Measurements from ENCODE around the gene TREX2. TPM values are rescaled to one million over a fixed set of nuclear protein-coding genes. Genes with fewer than 3 reads are reported as not detected.
"Not testable (repeated sequence)": the region's sequence is repeated elsewhere in the genome, so short reads cannot be mapped to it uniquely, and the experiment has no call there.

The TREX2 gene
- total RNA-seq, 1 donor = 1.2 TPM

DNA sequence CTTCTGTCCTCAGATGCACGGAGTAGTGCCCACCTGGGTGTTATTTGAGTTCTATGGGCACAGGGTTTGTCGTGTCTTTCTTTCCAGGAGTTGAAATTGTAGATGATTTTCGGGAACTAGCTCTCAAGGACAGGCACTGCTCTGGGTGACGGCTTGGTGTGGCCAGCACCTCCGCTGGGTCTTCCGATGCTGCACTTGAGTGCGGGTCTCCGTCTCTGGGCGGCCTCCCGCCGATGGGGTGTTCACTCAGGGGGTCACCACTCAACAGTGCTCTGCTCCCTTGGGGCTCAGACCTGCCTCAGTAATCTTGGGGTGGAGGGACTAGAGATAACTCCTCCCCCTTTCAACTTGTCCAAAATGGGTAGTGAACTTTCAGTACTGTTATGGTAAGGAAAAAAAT lies 32.1 kb downstream of the TREX2 start:
- Histone ChIP-seq H3K27me3 (ENCODE audit: insufficient read depth, low read length) (no peaks in the 10 kb centered on the region), H3K9me3 (ENCODE audit: low read depth, low read length) (no peaks in the 10 kb centered on the region), H3K4me3 (ENCODE audit: low read length) (no peak overlapping the region), H3K4me1 (ENCODE audit: insufficient read depth, low read length) (peaks cover 17% of the 10 kb centered on the region)

- peaks cover 17% of the 10 kb centered on the region for H3K4me1 ChIP-seq (ENCODE audit: insufficient read depth, low read length)
- no peak overlapping the region for H3K4me3 ChIP-seq (ENCODE audit: low read length)
- H3K27me3 ChIP-seq (ENCODE audit: insufficient read depth, low read length) = no peaks in the 10 kb centered on the region
- no peaks in the 10 kb centered on the region for H3K9me3 ChIP-seq (ENCODE audit: low read depth, low read length)
Observed at GRCh38 chrX:153412746-153413720, 32.8 kb downstream of the TREX2 start.

DNA sequence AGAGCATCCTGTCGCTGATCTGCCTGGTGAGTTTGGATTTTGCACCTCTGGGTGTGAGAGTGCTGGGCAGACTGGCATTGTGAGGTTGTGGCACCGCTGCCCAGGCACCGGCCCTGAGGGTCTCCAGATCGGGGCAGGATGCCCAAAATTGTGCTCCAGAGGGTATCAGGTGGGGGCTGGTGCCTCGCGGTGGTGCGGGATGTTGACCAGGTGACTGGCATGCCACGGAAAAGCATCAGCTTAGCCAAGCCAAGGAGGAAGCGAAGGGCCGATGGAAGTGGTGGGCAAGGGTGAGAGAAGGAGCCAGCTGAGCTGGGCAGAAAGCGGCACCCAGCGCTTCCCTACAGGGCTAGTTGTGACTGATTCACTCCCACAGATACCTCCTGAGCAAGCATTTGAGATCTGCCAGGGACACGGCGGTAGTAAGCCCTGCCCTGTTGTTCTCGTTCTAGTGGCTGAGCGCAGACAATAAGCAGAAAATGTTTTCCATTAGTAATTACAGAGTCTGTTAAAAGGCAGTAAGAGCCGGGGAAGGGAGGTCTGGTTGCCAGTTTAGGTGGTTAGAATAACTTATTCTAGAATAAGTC lies 33.8 kb downstream of the TREX2 start:
- Histone ChIP-seq H3K4me3 (ENCODE audit: low read length) (peak overlapping the region; percentile 34), H3K27me3 (ENCODE audit: insufficient read depth, low read length) (no peaks in the 10 kb centered on the region), H3K9me3 (ENCODE audit: low read depth, low read length) (no peaks in the 10 kb centered on the region), H3K4me1 (ENCODE audit: insufficient read depth, low read length) (peaks cover 17% of the 10 kb centered on the region)

GRCh38 chrX:153411255-153411987 lies 34.4 kb downstream of the TREX2 start, which contains the start of gene ZFP92:
ZFP92 (plus strand) TSS chrX:153411472; CDS start chrX:153418323, 6,851 bp downstream.
- Histone ChIP-seq H3K4me1 (ENCODE audit: insufficient read depth, low read length) (peaks cover 14% of the 10 kb centered on the region), H3K9me3 (ENCODE audit: low read depth, low read length) (no peaks in the 10 kb centered on the region), H3K4me3 (ENCODE audit: low read length) (peak within 1 kb of the TSS; percentile 34), H3K27me3 (ENCODE audit: insufficient read depth, low read length) (no peaks in the 10 kb centered on the region)

DNA sequence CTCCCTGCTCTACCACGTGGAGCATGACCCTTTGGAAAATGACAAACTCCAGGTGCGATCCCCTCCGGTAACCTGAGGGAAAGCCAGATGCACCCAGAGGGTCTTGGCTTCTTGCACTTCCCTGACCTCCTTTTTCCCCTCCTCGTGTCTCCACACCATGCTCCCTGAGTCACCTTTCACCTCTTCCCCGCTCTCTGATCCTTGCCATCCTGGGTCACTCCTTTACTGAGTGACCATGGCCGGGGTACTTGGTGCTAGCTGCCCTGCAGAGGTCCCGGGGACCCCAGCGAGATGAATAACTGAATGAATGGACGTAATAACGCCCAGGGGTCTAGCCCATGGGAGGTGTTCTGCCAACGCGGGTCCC lies 35.0 kb downstream of the TREX2 start:
- Histone ChIP-seq H3K4me1 (ENCODE audit: insufficient read depth, low read length) (peaks cover 14% of the 10 kb centered on the region), H3K4me3 (ENCODE audit: low read length) (no peak overlapping the region), H3K27me3 (ENCODE audit: insufficient read depth, low read length) (no peaks in the 10 kb centered on the region), H3K9me3 (ENCODE audit: low read depth, low read length) (no peaks in the 10 kb centered on the region)

- H3K27me3 ChIP-seq (ENCODE audit: insufficient read depth, low read length) = no peaks in the 10 kb centered on the region
- H3K4me1 ChIP-seq (ENCODE audit: insufficient read depth, low read length) = peaks cover 14% of the 10 kb centered on the region
- H3K4me3 ChIP-seq (ENCODE audit: low read length) = no peak overlapping the region
- no peaks in the 10 kb centered on the region for H3K9me3 ChIP-seq (ENCODE audit: low read depth, low read length)
Observed at GRCh38 chrX:153410373-153410772, 35.5 kb downstream of the TREX2 start.

DNA sequence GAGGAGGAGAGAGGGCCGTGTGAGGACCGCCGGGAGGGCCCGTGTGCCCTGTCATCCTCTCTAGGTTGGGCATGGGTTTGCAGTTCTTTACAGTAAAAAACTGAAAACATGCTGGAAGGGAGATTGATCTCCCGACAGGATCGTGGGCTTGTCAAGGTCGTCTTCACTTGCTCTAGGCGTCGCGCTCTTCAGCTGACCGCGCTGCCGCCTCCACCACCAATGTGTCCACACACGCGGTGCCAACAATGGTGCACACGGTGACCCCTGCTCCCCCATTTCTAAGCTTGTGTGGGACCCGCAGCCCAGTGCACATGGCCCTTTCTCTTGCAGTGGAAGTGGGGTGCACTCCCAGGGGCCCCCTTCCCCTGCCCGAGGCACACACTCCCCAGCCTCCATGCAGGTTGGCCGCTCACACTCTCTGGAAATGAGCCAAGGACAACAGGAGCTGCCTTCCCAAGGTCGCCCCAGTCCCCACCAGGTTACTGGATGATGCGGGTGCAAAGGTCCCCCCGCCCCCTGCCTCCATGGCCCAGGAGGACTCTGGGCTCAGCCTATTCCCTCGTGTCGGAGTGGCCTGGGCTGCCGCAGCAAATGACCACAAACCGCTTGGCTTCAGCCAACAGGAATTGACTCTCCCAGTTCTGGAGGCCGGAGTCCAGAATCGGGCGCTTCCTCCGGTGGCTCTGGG lies 36.3 kb downstream of the TREX2 start:
- Histone ChIP-seq H3K9me3 (ENCODE audit: low read depth, low read length) (no peaks in the 10 kb centered on the region), H3K4me3 (ENCODE audit: low read length) (no peak overlapping the region), H3K27me3 (ENCODE audit: insufficient read depth, low read length) (no peaks in the 10 kb centered on the region), H3K4me1 (ENCODE audit: insufficient read depth, low read length) (peaks cover 14% of the 10 kb centered on the region)

- peaks cover 14% of the 10 kb centered on the region for H3K4me1 ChIP-seq (ENCODE audit: insufficient read depth, low read length)
- H3K27me3 ChIP-seq (ENCODE audit: insufficient read depth, low read length) = no peaks in the 10 kb centered on the region
- H3K4me3 ChIP-seq (ENCODE audit: low read length) = no peak overlapping the region
- no peaks in the 10 kb centered on the region for H3K9me3 ChIP-seq (ENCODE audit: low read depth, low read length)
Observed at GRCh38 chrX:153408871-153409351, 36.9 kb downstream of the TREX2 start.

- Histone ChIP-seq H3K9me3 (ENCODE audit: low read depth, low read length) (no peaks in the 10 kb centered on the region), H3K27me3 (ENCODE audit: insufficient read depth, low read length) (no peaks in the 10 kb centered on the region)
Observed at GRCh38 chrX:153408221-153408721, 37.6 kb downstream of the TREX2 start.

DNA sequence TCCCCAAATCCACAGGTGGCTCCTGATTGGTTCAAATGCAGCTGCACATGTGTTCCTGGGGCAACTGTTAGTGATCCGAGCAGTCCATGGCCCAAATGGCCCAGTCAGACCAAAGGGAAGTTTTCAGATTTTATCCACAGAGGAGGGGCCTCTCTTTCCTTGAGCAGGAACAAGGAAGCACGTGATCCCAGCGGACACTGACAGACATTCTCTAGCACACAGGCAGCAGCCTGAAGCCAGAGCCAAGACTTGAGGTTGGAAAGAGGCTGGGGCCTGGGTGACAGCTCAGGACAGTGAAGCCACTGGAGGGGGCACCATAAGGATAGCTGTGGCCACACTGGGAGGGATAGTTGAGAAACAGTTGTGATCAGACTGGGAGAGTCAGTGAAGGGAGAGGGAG lies 38.1 kb downstream of the TREX2 start:
- Histone ChIP-seq H3K4me3 (ENCODE audit: low read length) (no peak overlapping the region), H3K4me1 (ENCODE audit: insufficient read depth, low read length) (peaks cover 10% of the 10 kb centered on the region), H3K27me3 (ENCODE audit: insufficient read depth, low read length) (no peaks in the 10 kb centered on the region)

More at GRCh38 chrX:153408221-153408721, 37.6 kb downstream of the TREX2 start:
- Histone ChIP-seq H3K4me1 (ENCODE audit: insufficient read depth, low read length) (peaks cover 14% of the 10 kb centered on the region), H3K4me3 (ENCODE audit: low read length) (no peak overlapping the region)

GRCh38 chrX:153406903-153407302 lies 39.0 kb downstream of the TREX2 start:
- Histone ChIP-seq H3K4me1 (ENCODE audit: insufficient read depth, low read length) (peaks cover 2% of the 10 kb centered on the region), H3K9me3 (ENCODE audit: low read depth, low read length) (no peaks in the 10 kb centered on the region), H3K4me3 (ENCODE audit: low read length) (no peak overlapping the region), H3K27me3 (ENCODE audit: insufficient read depth, low read length) (no peaks in the 10 kb centered on the region)

More for the DNA sequence above, 38.1 kb downstream of the TREX2 start:
- H3K9me3 ChIP-seq (ENCODE audit: low read depth, low read length) = no peaks in the 10 kb centered on the region

DNA sequence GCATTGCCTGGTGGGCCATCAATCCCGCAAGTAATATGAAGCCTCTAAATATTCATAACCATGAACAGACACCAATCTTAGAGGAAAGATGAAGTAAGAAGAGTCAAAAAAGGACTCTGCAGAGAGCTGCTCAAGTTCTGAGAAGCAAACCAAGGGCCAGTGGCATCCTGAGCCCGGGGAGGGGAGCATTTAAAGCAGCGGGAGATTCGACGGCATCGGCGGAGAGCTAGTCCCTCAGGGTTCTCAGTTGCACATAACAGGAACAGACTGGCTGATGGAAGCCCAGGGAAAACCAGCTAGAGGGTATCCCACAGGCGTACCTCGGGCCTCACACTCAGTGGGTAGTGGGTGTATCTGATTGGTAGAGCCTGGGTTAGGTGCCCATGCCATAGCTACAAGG lies 39.8 kb downstream of the TREX2 start:
- no peaks in the 10 kb centered on the region for H3K9me3 ChIP-seq (ENCODE audit: low read depth, low read length)
- no peaks in the 10 kb centered on the region for H3K4me1 ChIP-seq (ENCODE audit: insufficient read depth, low read length)
- no peaks in the 10 kb centered on the region for H3K27me3 ChIP-seq (ENCODE audit: insufficient read depth, low read length)
- H3K4me3 ChIP-seq (ENCODE audit: low read length) = no peak overlapping the region

- Histone ChIP-seq H3K9me3 (ENCODE audit: low read depth, low read length) (no peaks in the 10 kb centered on the region), H3K4me1 (ENCODE audit: insufficient read depth, low read length) (no peaks in the 10 kb centered on the region), H3K4me3 (ENCODE audit: low read length) (no peak overlapping the region), H3K27me3 (ENCODE audit: insufficient read depth, low read length) (no peaks in the 10 kb centered on the region)
Observed at GRCh38 chrX:153405426-153405825, 40.4 kb downstream of the TREX2 start.

GRCh38 chrX:153404333-153404732 lies 41.5 kb downstream of the TREX2 start:
- H3K9me3 ChIP-seq (ENCODE audit: low read depth, low read length); H3K4me1 ChIP-seq (ENCODE audit: insufficient read depth, low read length); H3K27me3 ChIP-seq (ENCODE audit: insufficient read depth, low read length); H3K4me3 ChIP-seq (ENCODE audit: low read length): not testable (repeated sequence)

Data from mononuclear cell (primary cell).